Endothelial cell of umbilical vein (primary cell): ENCODE results near the gene IQGAP1.

Experiments
- FOS ChIP-seq: IDR thresholded peaks from 2 replicates; pipeline ENCODE4 v1.6.1; 2011; ENCODE audit warnings: mild to moderate bottlenecking, low read length, moderate library complexity, borderline replicate concordance; ENCODE audit not compliant: insufficient read depth
- JUN ChIP-seq: IDR thresholded peaks from 2 replicates; pipeline ENCODE4 v1.6.1; 2011; ENCODE audit warnings: borderline replicate concordance, low read depth; ENCODE audit not compliant: insufficient read length, insufficient read depth
- TF ChIP-seq, protein P1 (sequence below), 2 donors: IDR thresholded peaks; 1 replicate in 1 of 2; 2 replicates in 1 of 2; pipeline ENCODE4 v1.5.1; 2011; ENCODE audit warnings: low read length in 2 of 2, mild to moderate bottlenecking in 2 of 2, moderate library complexity in 2 of 2, control low read depth in 1 of 2, inconsistent platforms in 1 of 2, low read depth in 1 of 2; ENCODE audit not compliant: insufficient read depth in 1 of 2; ENCODE audit errors: extremely low read depth in 1 of 2

DNA sequence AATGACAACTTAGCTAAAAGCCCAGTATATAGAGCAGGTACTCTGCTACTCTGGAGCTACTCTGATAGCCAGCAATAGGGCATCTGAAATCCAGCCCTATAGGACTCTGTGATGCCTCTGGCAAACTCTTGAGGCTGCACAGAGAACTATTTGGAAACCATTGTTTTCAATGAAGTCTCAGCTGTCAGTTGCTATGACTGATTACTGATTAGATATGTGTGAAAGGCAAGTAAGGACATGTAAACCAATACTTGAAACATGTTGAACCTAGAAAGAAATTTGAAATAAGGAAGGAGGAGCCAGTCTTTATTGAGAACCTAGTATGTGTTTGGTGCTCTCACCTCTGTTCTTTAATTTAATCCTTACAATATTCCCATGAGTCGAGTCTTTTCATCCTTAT lies 101.5 kb downstream of the IQGAP1 start:
- TF ChIP-seq, protein P1, sequence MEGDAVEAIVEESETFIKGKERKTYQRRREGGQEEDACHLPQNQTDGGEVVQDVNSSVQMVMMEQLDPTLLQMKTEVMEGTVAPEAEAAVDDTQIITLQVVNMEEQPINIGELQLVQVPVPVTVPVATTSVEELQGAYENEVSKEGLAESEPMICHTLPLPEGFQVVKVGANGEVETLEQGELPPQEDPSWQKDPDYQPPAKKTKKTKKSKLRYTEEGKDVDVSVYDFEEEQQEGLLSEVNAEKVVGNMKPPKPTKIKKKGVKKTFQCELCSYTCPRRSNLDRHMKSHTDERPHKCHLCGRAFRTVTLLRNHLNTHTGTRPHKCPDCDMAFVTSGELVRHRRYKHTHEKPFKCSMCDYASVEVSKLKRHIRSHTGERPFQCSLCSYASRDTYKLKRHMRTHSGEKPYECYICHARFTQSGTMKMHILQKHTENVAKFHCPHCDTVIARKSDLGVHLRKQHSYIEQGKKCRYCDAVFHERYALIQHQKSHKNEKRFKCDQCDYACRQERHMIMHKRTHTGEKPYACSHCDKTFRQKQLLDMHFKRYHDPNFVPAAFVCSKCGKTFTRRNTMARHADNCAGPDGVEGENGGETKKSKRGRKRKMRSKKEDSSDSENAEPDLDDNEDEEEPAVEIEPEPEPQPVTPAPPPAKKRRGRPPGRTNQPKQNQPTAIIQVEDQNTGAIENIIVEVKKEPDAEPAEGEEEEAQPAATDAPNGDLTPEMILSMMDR (IDR thresholded peaks at IDR 0.05; ENCODE audit: extremely low read depth in 1 of 2, insufficient read depth in 1 of 2, low read depth in 1 of 2, low read length in 2 of 2) = no peak
- TF ChIP-seq JUN = no peak
- TF ChIP-seq FOS = no peak
